Subcutaneous abdominal adipose tissue (tissue), 5 donors: ENCODE data around the gene ERH.

ENCODE experiments used
- H3K27ac ChIP-seq: one replicate; pipeline ENCODE4 v1.7.0; 2013; ENCODE audit warnings: low read depth, mild to moderate bottlenecking, inconsistent platforms, low read length, moderate library complexity
- H3K27me3 ChIP-seq, 5 donors: one replicate each; pipeline ENCODE4 v1.7.0; 2013; ENCODE audit warnings: low read length in 5 of 5, inconsistent platforms in 1 of 5; ENCODE audit not compliant: control insufficient read depth in 5 of 5, insufficient read depth in 4 of 5
- H3K36me3 ChIP-seq, 5 donors: one replicate each; pipeline ENCODE4 v1.7.0; 2013; ENCODE audit warnings: low read length in 5 of 5; ENCODE audit not compliant: control insufficient read depth in 5 of 5, insufficient read depth in 5 of 5
- H3K4me1 ChIP-seq, 5 donors: one replicate each; pipeline ENCODE4 v1.7.0; 2013; ENCODE audit warnings: low read length in 5 of 5, mild to moderate bottlenecking in 3 of 5, moderate library complexity in 1 of 5; ENCODE audit not compliant: control insufficient read depth in 5 of 5, insufficient read depth in 5 of 5
- H3K4me3 ChIP-seq, 5 donors: one replicate each; pipeline ENCODE4 v1.7.0; 2013; ENCODE audit warnings: low read length in 5 of 5, low read depth in 1 of 5
- H3K9ac ChIP-seq, 5 donors: one replicate each; pipeline ENCODE4 v1.7.0; 2013; ENCODE audit warnings: low read length in 5 of 5, mild to moderate bottlenecking in 4 of 5, moderate library complexity in 3 of 5
- H3K9me3 ChIP-seq, 5 donors: one replicate each; pipeline ENCODE4 v1.7.0; 2013; ENCODE audit warnings: low read length in 5 of 5; ENCODE audit not compliant: control insufficient read depth in 5 of 5
- donor health status: healthy.
- donor health status: healthy.
- donor health status: healthy.
- donor health status: healthy.
- donor health status: healthy.

Gene ERH

GRCh38 chr14:69353168-69353567 lies 44.9 kb downstream of the ERH start:
- peaks cover 0 to 10% (median 7%) of the 10 kb centered on the region in 5 donors for H3K36me3 ChIP-seq
- H3K9me3 ChIP-seq: no peaks in the 10 kb centered on the region
- H3K27me3 ChIP-seq: peaks cover 0 to 8% (median 4%) of the 10 kb centered on the region in 5 donors
- no peak overlapping the region for H3K9ac ChIP-seq
- H3K4me3 ChIP-seq: no peak overlapping the region
- no peak overlapping the region for H3K27ac ChIP-seq
- H3K4me1 ChIP-seq: peaks cover 0 to 12% (median 3%) of the 10 kb centered on the region in 5 donors

DNA sequence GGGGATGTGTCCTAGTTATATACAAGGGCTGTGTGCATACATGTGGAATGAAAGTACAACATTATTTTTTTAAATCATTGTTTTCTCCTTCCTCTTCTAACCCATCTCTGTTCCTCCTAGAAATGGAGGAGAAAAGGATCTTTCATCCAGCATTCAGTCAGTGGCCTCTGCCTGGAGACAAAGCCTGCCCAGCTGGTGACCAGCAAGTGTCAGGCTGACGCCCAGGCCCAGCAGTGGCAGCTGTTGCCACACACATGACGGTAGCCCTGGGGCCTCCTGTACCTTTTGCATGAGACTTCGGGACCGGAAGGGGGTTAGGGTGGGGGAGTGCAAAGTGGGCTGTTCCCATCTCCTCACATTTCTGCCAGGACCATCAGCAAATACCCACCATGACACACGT lies 46.2 kb downstream of the ERH start:
- H3K9me3 ChIP-seq: no peaks in the 10 kb centered on the region
- H3K9ac ChIP-seq: no peak overlapping the region
- H3K27ac ChIP-seq: no peak overlapping the region
- H3K4me3 ChIP-seq: no peak overlapping the region
- peaks cover 0 to 7% (median 3%) of the 10 kb centered on the region in 5 donors for H3K27me3 ChIP-seq
- H3K36me3 ChIP-seq: peaks cover 0 to 13% (median 7%) of the 10 kb centered on the region in 5 donors
- H3K4me1 ChIP-seq: peaks cover 0 to 12% (median 3%) of the 10 kb centered on the region in 5 donors

DNA sequence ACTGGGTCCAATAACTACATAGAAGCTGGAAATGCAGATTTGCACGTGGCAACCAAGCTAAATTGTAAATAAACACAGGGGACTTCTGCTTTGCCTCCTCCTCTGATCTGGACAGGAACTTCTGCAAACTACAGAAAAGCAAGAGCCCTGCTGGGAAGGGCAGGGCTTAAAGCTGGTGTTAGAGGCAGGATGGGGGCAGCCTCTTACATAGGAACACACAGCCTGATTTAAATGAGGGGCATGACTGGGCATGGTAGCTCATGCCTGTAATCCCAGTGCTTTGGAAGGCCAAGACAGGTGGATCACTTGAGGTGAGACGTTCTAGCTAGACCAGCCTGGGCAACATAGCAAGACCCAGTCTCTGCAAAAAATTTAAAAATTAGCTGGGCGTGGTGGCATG lies 46.7 kb downstream of the ERH start:
- H3K9me3 ChIP-seq: no peaks in the 10 kb centered on the region

DNA sequence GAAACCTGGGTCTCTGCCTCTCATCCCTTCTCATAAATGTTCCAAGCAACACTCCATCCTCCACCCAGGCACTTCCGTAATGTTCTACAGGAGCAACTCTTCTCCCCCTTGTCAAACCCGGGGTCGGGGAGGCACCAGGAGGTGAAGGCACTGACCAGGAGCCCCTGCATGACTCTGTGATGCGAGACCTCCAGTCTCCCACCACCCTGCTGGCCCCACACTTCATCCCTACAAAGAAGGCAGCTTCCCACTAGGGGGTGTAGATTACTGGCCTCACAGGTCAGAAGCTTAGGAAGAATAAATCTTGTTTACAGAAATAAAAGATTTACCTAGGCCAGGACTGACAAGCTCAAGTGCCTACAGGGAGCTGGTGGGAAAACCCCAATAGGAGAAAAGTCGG lies 47.2 kb downstream of the ERH start:
- peaks cover 0 to 13% (median 7%) of the 10 kb centered on the region in 5 donors for H3K36me3 ChIP-seq
- no peaks in the 10 kb centered on the region for H3K9me3 ChIP-seq
- peaks cover 0 to 9% (median 3%) of the 10 kb centered on the region in 5 donors for H3K4me1 ChIP-seq
- peaks cover 0 to 7% (median 3%) of the 10 kb centered on the region in 5 donors for H3K27me3 ChIP-seq
- H3K9ac ChIP-seq: no peak overlapping the region
- H3K4me3 ChIP-seq: no peak overlapping the region
- no peak overlapping the region for H3K27ac ChIP-seq

More for the DNA sequence above, 46.7 kb downstream of the ERH start:
- H3K27me3 ChIP-seq: peaks cover 0 to 7% (median 3%) of the 10 kb centered on the region in 5 donors
- H3K27ac ChIP-seq: no peak overlapping the region
- H3K36me3 ChIP-seq: peaks cover 0 to 13% (median 7%) of the 10 kb centered on the region in 5 donors
- H3K4me1 ChIP-seq: peaks cover 0 to 12% (median 3%) of the 10 kb centered on the region in 5 donors
- no peak overlapping the region for H3K4me3 ChIP-seq
- no peak overlapping the region for H3K9ac ChIP-seq

DNA sequence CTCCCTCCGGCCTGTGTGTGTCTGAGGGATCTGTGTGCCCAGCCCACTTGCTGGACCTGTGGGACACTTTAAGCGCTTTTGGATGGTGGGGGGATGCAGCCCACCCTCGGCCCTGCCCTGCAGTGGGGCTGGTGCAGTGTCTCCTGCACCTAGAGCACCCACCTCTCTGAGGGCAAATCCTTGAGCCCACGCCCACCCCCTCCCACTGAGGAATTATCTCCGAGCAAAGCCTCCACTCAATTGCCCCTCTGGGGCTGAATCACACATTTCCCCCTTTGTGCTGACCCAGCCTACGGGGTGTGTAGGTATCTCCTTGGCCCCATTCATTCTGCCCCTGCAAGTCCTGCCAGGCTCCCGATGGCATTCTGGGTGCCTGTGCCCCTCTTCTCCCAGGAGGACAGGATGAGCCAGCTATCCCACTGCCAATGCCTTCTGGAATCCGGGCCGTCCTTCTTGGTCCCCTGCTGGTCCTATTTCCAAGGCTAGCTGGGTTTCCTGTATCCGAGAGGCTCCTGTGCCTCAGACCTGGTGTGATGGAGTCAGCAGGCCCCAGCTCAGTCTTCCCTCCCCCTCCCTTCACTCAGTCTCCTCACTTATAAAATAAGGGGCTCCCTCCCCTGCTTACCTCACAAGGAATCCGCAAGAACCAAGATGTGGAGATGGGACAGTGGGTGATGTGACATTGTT lies 48.9 kb downstream of the ERH start:
- no peaks in the 10 kb centered on the region for H3K9me3 ChIP-seq
- peaks cover 0 to 7% (median 3%) of the 10 kb centered on the region in 5 donors for H3K27me3 ChIP-seq
- no peak overlapping the region for H3K27ac ChIP-seq
- H3K4me1 ChIP-seq: no peaks in the 10 kb centered on the region
- no peak overlapping the region for H3K9ac ChIP-seq
- no peak overlapping the region for H3K4me3 ChIP-seq
- peaks cover 0 to 11% (median 7%) of the 10 kb centered on the region in 5 donors for H3K36me3 ChIP-seq

GRCh38 chr14:69346710-69347109 lies 51.4 kb downstream of the ERH start:
- H3K4me1 ChIP-seq: peaks cover 0 to 2% (median 0%) of the 10 kb centered on the region in 5 donors
- no peak overlapping the region for H3K27ac ChIP-seq
- H3K4me3 ChIP-seq: no peak overlapping the region
- H3K9ac ChIP-seq: no peak overlapping the region
- peaks cover 0 to 7% (median 4%) of the 10 kb centered on the region in 5 donors for H3K27me3 ChIP-seq
- H3K9me3 ChIP-seq: no peaks in the 10 kb centered on the region
- peaks cover 0 to 8% (median 3%) of the 10 kb centered on the region in 5 donors for H3K36me3 ChIP-seq

GRCh38 chr14:69345402-69345801 lies 52.7 kb downstream of the ERH start:
- no peak overlapping the region for H3K27ac ChIP-seq
- H3K27me3 ChIP-seq: peaks cover 0 to 7% (median 4%) of the 10 kb centered on the region in 5 donors
- peaks cover 0 to 8% (median 3%) of the 10 kb centered on the region in 5 donors for H3K36me3 ChIP-seq
- no peaks in the 10 kb centered on the region for H3K9me3 ChIP-seq
- peaks cover 0 to 2% (median 0%) of the 10 kb centered on the region in 5 donors for H3K4me1 ChIP-seq
- H3K9ac ChIP-seq: no peak overlapping the region
- no peak overlapping the region for H3K4me3 ChIP-seq

GRCh38 chr14:69344171-69344570 lies 53.9 kb downstream of the ERH start:
- no peak overlapping the region for H3K27ac ChIP-seq
- H3K9ac ChIP-seq: no peak overlapping the region
- no peaks in the 10 kb centered on the region for H3K9me3 ChIP-seq
- no peak overlapping the region for H3K4me3 ChIP-seq
- peaks cover 0 to 8% (median 3%) of the 10 kb centered on the region in 5 donors for H3K27me3 ChIP-seq
- peaks cover 0 to 2% (median 0%) of the 10 kb centered on the region in 5 donors for H3K4me1 ChIP-seq
- H3K36me3 ChIP-seq: peaks cover 0 to 11% (median 3%) of the 10 kb centered on the region in 5 donors

DNA sequence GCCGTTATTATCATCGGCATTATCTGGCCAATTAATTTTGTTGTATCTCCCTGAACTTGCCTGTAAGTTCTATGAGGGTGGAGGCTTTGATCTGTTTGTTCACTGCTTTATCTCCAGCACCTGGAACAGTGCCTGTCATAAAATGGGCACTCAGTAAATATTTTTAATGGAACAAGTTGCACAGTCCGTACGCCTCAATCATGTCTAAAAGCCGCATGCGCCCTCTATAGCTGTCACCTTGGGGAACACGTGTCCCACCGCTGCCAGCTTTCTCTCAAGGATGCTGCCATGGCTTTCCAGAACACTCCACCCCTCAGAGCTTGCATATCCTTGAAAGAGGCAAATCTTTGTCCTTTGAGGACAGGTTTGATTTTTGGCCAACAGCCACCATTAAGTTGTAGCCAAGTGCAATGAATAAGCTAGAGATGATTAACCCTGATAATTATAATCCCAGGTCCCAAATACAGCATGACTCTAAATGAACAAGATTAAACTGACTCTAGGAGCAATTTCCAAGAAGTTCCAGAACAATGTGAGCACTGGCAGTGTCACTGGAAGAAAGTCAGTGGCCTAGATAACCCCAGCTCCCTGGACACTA lies 55.1 kb downstream of the ERH start:
- Histone ChIP-seq H3K9ac (no peak overlapping the region), H3K27me3 (peaks cover 0 to 4% (median 2%) of the 10 kb centered on the region in 5 donors), H3K27ac (no peak overlapping the region), H3K36me3 (peaks cover 0 to 5% (median 0%) of the 10 kb centered on the region in 5 donors), H3K4me1 (peaks cover 0 to 2% (median 0%) of the 10 kb centered on the region in 5 donors), H3K9me3 (no peaks in the 10 kb centered on the region), H3K4me3 (no peak overlapping the region)

DNA sequence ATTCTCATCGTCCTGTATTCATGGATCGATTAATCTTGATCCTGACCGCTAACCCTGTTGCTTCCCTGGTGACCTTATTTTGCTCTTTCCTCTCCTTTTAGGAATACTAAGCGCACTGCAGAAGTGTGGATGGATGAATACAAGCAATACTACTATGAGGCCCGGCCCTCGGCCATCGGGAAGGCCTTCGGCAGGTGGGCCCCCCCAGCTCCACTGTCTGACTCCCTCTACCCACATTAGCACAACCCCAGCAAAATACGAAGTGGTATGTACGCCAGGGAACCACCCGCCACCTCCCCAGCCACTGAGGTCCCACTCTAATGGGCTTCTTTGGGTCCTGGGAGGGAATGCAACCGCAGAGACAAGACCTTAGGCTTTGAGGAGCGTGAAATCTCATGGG lies 58.7 kb downstream of the ERH start:
- no peak overlapping the region for H3K9ac ChIP-seq
- H3K4me1 ChIP-seq: peaks cover 0 to 2% (median 0%) of the 10 kb centered on the region in 5 donors
- H3K27ac ChIP-seq: no peak overlapping the region
- no peak overlapping the region for H3K4me3 ChIP-seq
- H3K27me3 ChIP-seq: peaks cover 0 to 4% (median 2%) of the 10 kb centered on the region in 5 donors
- H3K36me3 ChIP-seq: peaks cover 0 to 3% (median 0%) of the 10 kb centered on the region in 5 donors
- H3K9me3 ChIP-seq: no peaks in the 10 kb centered on the region
